HCT116 (cell line): ENCODE results near the gene LCLAT1. TPM values are rescaled to one million over a fixed set of nuclear protein-coding genes. Genes with fewer than 3 reads are reported as not detected.

Experiments
- ATAC-seq: fragments of 200-7000 bp; cut with Tn5 transposase; 2 replicates; pipeline ENCODE4 v1.9.1; 2020; ENCODE audit warnings: mild to moderate bottlenecking, moderate library complexity
- BruUV-seq: library from RNA; stranded (reverse); fragments of 400-500 nt; replicated peaks from 2 replicates; lab custom pipeline; 2021; lab: Mats Ljungman, UMichigan
- CTCF ChIA-PET: fragments of 300-600 bp; sonication (Branson Sonifier 250); formaldehyde crosslinking; loops from one replicate; lab custom pipeline; 2021; ENCODE audit warnings: antibody characterized with exemption; lab: Charles Lee
- POLR2A ChIA-PET: fragments of 300-600, 350-600 bp; sonication (Branson Sonifier 250); formaldehyde crosslinking; loops from one replicate; lab custom pipeline; 2021; ENCODE audit warnings: antibody characterized with exemption; lab: Charles Lee
- RAD21 ChIA-PET, 2 experiments: fragments of 300-600 bp; sonication (Branson Sonifier 250); formaldehyde crosslinking; loops; one replicate each; lab custom pipeline; 2023; ENCODE audit warnings: low total read pairs in 2 of 2; ENCODE audit not compliant: uncharacterized antibody in 2 of 2, unreplicated experiment in 2 of 2, low non-redundant PET in 1 of 2; lab: Charles Lee
- DNase-seq: peaks from one replicate; pipeline ENCODE4 v3.0.0-alpha.2; 2010; ENCODE audit warnings: low read depth, low spot score
- H2AFZ ChIP-seq: fragments of 200-600 bp; shearing (Covaris generic), sonication (generic); 2 replicates; pipeline ENCODE4 v1.6.1; 2017; ENCODE audit warnings: low read depth, mixed run types, mixed read lengths, antibody characterized with exemption, low read length; ENCODE audit not compliant: poor library complexity, severe bottlenecking
- H3K27ac ChIP-seq: 2 replicates; pipeline ENCODE4 v1.5.1; 2012; ENCODE audit warnings: low read depth, low read length
- H3K27me3 ChIP-seq: fragments of 200-600 bp; sonication (generic); 2 replicates; pipeline ENCODE4 v1.6.1; 2016; ENCODE audit warnings: mixed run types, low read length, mixed read lengths; ENCODE audit not compliant: insufficient read depth
- H3K36me3 ChIP-seq, 2 experiments: fragments of 200-500 bp in 1 of 2; fragments of 200-600 bp in 1 of 2; sonication (Bioruptor generic) in 1 of 2; sonication (generic) in 1 of 2; 2 replicates each; pipeline versions ENCODE4 v1.5.1 to v1.6.1; 2014 to 2016; ENCODE audit warnings: low read length in 2 of 2, inconsistent platforms in 1 of 2, mixed read lengths in 1 of 2, mixed run types in 1 of 2; ENCODE audit not compliant: insufficient read depth in 2 of 2, control insufficient read depth in 1 of 2
- H3K4me1 ChIP-seq, 2 experiments: fragments of 200-600 bp in 1 of 2; sonication (generic) in 1 of 2; 2 replicates each; pipeline versions ENCODE4 v1.5.1 to v1.6.1; 2012 to 2017; ENCODE audit warnings: low read length in 2 of 2, inconsistent platforms in 1 of 2, mild to moderate bottlenecking in 1 of 2, mixed read lengths in 1 of 2, mixed run types in 1 of 2, moderate library complexity in 1 of 2; ENCODE audit not compliant: insufficient read depth in 2 of 2, control insufficient read depth in 1 of 2
- H3K4me2 ChIP-seq: fragments of 200-600 bp; sonication (generic); 2 replicates; pipeline ENCODE4 v1.6.1; 2017; ENCODE audit warnings: mixed run types, low read length, mixed read lengths
- H3K4me3 ChIP-seq, 2 experiments: fragments of 200-600 bp in 1 of 2; sonication (generic) in 1 of 2; replicated peaks in 1 of 2; 2 replicates each; pipeline ENCODE4 v1.5.1; 2011 to 2016; ENCODE audit warnings: low read length in 2 of 2, control low read depth in 1 of 2, low read depth in 1 of 2, mild to moderate bottlenecking in 1 of 2, mixed read lengths in 1 of 2, mixed run types in 1 of 2
- H3K79me2 ChIP-seq: fragments of 200-600 bp; sonication (generic); 2 replicates; pipeline ENCODE4 v1.6.1; 2017; ENCODE audit warnings: mild to moderate bottlenecking, mixed run types, low read length, moderate library complexity, mixed read lengths; ENCODE audit not compliant: insufficient read depth
- H3K9ac ChIP-seq: fragments of 200-600 bp; sonication (generic); 2 replicates; pipeline ENCODE4 v1.6.1; 2016; ENCODE audit warnings: low read length, mixed read lengths
- H3K9me2 ChIP-seq: fragments of 200-600 bp; sonication (generic), shearing (Covaris generic); 2 replicates; pipeline ENCODE4 v1.6.1; 2017; ENCODE audit warnings: mixed run types, mild to moderate bottlenecking, moderate library complexity; ENCODE audit not compliant: insufficient read depth
- H3K9me3 ChIP-seq, 2 experiments: fragments of 200-500 bp in 1 of 2; fragments of 200-600 bp in 1 of 2; sonication (Bioruptor generic) in 1 of 2; sonication (generic) in 1 of 2; 2 replicates each; pipeline ENCODE4 v1.6.1; 2014 to 2017; ENCODE audit warnings: low read length in 2 of 2, mixed read lengths in 2 of 2, inconsistent platforms in 1 of 2, low read depth in 1 of 2, mild to moderate bottlenecking in 1 of 2, mixed run types in 1 of 2, moderate library complexity in 1 of 2; ENCODE audit not compliant: control insufficient read depth in 1 of 2, insufficient read depth in 1 of 2
- H4K20me1 ChIP-seq: fragments of 200-600 bp; sonication (generic), shearing (Covaris generic); 2 replicates; pipeline ENCODE4 v1.6.1; 2017; ENCODE audit warnings: mixed run types, mild to moderate bottlenecking, moderate library complexity; ENCODE audit not compliant: insufficient read depth
- CBX3 ChIP-seq: IDR thresholded peaks from 2 replicates; pipeline ENCODE4 v1.6.1; 2012; ENCODE audit warnings: low read depth
- CEBPB ChIP-seq: IDR thresholded peaks from 2 replicates; pipeline ENCODE4 v1.6.1; 2012; ENCODE audit warnings: low read depth
- EGR1 ChIP-seq: IDR thresholded peaks from 2 replicates; pipeline ENCODE4 v1.6.1; 2012; ENCODE audit warnings: low read depth
- ELF1 ChIP-seq: IDR thresholded peaks from 2 replicates; pipeline ENCODE4 v1.6.1; 2012; ENCODE audit warnings: low read depth, borderline replicate concordance
- EZH2 ChIP-seq: fragments of 200-600 bp; sonication (generic); IDR thresholded peaks from 2 replicates; pipeline ENCODE4 v1.6.1; 2017; ENCODE audit warnings: antibody characterized with exemption, mixed run types
- FOSL1 ChIP-seq: IDR thresholded peaks from 2 replicates; pipeline ENCODE4 v1.6.1; 2012; ENCODE audit warnings: low read depth
- POLR2A ChIP-seq: IDR thresholded peaks from 2 replicates; pipeline ENCODE4 v1.7.0; 2011; ENCODE audit warnings: borderline replicate concordance; ENCODE audit not compliant: insufficient read depth, insufficient read length; ENCODE audit errors: extremely low read depth
- POLR2AphosphoS5 ChIP-seq: IDR thresholded peaks from 2 replicates; pipeline ENCODE4 v1.6.1; 2011; ENCODE audit warnings: mild to moderate bottlenecking, low read depth, low read length, moderate library complexity
- RAD21 ChIP-seq: IDR thresholded peaks from 2 replicates; pipeline ENCODE4 v1.6.1; 2012; ENCODE audit warnings: low read depth, mild to moderate bottlenecking
- SIN3A ChIP-seq: IDR thresholded peaks from 2 replicates; pipeline ENCODE4 v1.6.1; 2012; ENCODE audit warnings: low read depth
- SP1 ChIP-seq: IDR thresholded peaks from 2 replicates; pipeline ENCODE4 v1.6.1; 2012; ENCODE audit warnings: low read depth
- YY1 ChIP-seq: IDR thresholded peaks from 2 replicates; pipeline ENCODE4 v1.6.1; 2011; ENCODE audit warnings: low read length, low read depth, moderate library complexity, mild to moderate bottlenecking; ENCODE audit not compliant: insufficient replicate concordance; ENCODE audit errors: extremely low read depth
- ZFX ChIP-seq: fragments of 450-650 bp; IDR thresholded peaks from 2 replicates; pipeline ENCODE4 v1.6.1; 2017
- ZNF274 ChIP-seq: fragments of 200-500 bp; sonication (Bioruptor generic); IDR thresholded peaks from 2 replicates; pipeline ENCODE4 v1.6.1; 2014; ENCODE audit warnings: mild to moderate bottlenecking, low read depth, low read length, inconsistent platforms
- intact Hi-C: fragments of 100-400 bp; cut with micrococcal nuclease; formaldehyde crosslinking; loops from 2 replicates; pipeline ENCODE4 v1.10.0; 2022
- total RNA-seq: library from RNA; stranded (reverse); gene quantifications from one replicate; pipeline ENCODE4 v1.2.1, GENCODE V29; 2021; ENCODE audit not compliant: unreplicated experiment
- TF ChIP-seq, protein P1 (sequence below): IDR thresholded peaks from 2 replicates; pipeline ENCODE4 v1.6.1; 2012; ENCODE audit warnings: low read depth
- TF ChIP-seq, protein P2 (sequence below): IDR thresholded peaks from 2 replicates; pipeline ENCODE4 v1.6.1; 2011; ENCODE audit warnings: mild to moderate bottlenecking, low read length, moderate library complexity; ENCODE audit not compliant: insufficient replicate concordance; ENCODE audit errors: extremely low read depth

The LCLAT1 gene
- total RNA-seq, 1 experiment from 2014 or later = 36.2 TPM

DNA sequence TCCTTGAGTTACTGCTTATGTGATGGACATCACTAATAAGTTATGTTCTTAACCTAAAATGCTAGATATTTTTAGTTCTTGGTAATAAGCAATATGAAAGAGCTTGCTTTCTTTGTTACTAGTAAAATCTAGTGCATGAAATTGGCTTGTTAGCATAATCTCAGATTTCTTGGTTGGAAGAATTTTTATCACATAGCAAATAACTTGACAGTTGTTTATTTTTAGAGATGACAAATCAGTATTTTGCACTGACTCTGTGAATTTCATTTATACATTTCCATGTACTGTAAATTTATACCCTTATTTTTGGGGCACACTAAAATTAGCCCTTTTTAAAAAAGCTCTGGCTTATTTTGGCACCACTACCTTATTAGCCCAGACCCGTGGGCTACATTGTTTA lies 45.6 kb downstream of the LCLAT1 start:
- H3K9me3 ChIP-seq = peaks cover 0 to 1% of the 10 kb centered on the region in 2 experiments; a peak in 1 of 4 replicates
- intact Hi-C loops = no loop called here
- ATAC-seq (no peak), DNase-seq (no peak)
- TF ChIP-seq ELF1 (no peak), SP1 (no peak), POLR2AphosphoS5 (no peak), SIN3A (no peak), EGR1 (no peak), EZH2 (no peak), CEBPB (no peak), FOSL1 (no peak), ZNF274 (no peak), YY1 (no peak), CBX3 (no peak)
- no peak overlapping the region for H2AFZ ChIP-seq
- ChIA-PET RAD21 (no interaction called here), CTCF (no interaction called here), POLR2A (no interaction called here)
- no peak overlapping the region for H3K4me3 ChIP-seq
- H3K27ac ChIP-seq = no peak overlapping the region
- BruUV-seq = no TSS peak
- H3K27me3 ChIP-seq = no peaks in the 10 kb centered on the region
- H3K9ac ChIP-seq = no peak overlapping the region
- H3K4me2 ChIP-seq = no peak overlapping the region
- H3K79me2 ChIP-seq = peaks cover 66% of the 10 kb centered on the region
- H3K36me3 ChIP-seq = no peaks in the 10 kb centered on the region
- H3K4me1 ChIP-seq = no peaks in the 10 kb centered on the region
- H4K20me1 ChIP-seq = peaks cover 4% of the 10 kb centered on the region; the same call in 1 of the 2 replicates
- no peaks in the 10 kb centered on the region for H3K9me2 ChIP-seq

DNA sequence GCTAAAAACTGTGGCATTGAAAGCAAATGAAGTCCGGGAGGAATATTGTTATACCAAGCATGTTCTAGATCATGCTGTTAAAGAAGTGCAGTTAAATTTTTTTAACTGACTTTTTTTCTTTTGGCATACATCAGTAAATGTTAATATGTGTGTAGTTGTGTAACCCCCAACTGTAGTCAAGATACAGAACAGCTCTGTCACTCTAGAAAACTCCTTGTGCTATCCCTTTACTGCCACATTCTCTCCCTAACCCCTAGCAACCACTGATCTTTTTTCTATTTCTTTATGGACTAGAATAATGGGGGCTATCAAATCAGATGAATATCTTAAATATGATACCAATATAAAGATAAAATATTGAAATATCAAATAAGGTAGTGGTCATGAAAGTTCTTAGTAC lies 46.4 kb downstream of the LCLAT1 start:
- no peak overlapping the region for H3K9ac ChIP-seq
- H3K4me2 ChIP-seq = no peak overlapping the region
- intact Hi-C loops = no loop called here
- peaks cover 4% of the 10 kb centered on the region; the same call in 1 of the 2 replicates for H4K20me1 ChIP-seq
- no TSS peak for BruUV-seq
- H3K36me3 ChIP-seq = no peaks in the 10 kb centered on the region
- peaks cover 0 to 10% of the 10 kb centered on the region in 2 experiments; a peak in 1 of 4 replicates for H3K9me3 ChIP-seq
- H3K27ac ChIP-seq = no peak overlapping the region
- DNase-seq = no peak
- no peak overlapping the region for H2AFZ ChIP-seq
- ChIA-PET RAD21 (no interaction called here), CTCF (no interaction called here), POLR2A (no interaction called here)
- ATAC-seq = no peak
- no peaks in the 10 kb centered on the region for H3K9me2 ChIP-seq
- H3K4me3 ChIP-seq = no peak overlapping the region
- H3K4me1 ChIP-seq = no peaks in the 10 kb centered on the region
- peaks cover 67% of the 10 kb centered on the region for H3K79me2 ChIP-seq
- no peaks in the 10 kb centered on the region for H3K27me3 ChIP-seq
- TF ChIP-seq EZH2 (no peak), POLR2A (no peak), ZFX (no peak), SP1 (no peak), FOSL1 (no peak), CEBPB (no peak), RAD21 (no peak), ZNF274 (no peak)
- TF ChIP-seq, protein P1, sequence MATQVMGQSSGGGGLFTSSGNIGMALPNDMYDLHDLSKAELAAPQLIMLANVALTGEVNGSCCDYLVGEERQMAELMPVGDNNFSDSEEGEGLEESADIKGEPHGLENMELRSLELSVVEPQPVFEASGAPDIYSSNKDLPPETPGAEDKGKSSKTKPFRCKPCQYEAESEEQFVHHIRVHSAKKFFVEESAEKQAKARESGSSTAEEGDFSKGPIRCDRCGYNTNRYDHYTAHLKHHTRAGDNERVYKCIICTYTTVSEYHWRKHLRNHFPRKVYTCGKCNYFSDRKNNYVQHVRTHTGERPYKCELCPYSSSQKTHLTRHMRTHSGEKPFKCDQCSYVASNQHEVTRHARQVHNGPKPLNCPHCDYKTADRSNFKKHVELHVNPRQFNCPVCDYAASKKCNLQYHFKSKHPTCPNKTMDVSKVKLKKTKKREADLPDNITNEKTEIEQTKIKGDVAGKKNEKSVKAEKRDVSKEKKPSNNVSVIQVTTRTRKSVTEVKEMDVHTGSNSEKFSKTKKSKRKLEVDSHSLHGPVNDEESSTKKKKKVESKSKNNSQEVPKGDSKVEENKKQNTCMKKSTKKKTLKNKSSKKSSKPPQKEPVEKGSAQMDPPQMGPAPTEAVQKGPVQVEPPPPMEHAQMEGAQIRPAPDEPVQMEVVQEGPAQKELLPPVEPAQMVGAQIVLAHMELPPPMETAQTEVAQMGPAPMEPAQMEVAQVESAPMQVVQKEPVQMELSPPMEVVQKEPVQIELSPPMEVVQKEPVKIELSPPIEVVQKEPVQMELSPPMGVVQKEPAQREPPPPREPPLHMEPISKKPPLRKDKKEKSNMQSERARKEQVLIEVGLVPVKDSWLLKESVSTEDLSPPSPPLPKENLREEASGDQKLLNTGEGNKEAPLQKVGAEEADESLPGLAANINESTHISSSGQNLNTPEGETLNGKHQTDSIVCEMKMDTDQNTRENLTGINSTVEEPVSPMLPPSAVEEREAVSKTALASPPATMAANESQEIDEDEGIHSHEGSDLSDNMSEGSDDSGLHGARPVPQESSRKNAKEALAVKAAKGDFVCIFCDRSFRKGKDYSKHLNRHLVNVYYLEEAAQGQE = no peak
- TF ChIP-seq, protein P2, sequence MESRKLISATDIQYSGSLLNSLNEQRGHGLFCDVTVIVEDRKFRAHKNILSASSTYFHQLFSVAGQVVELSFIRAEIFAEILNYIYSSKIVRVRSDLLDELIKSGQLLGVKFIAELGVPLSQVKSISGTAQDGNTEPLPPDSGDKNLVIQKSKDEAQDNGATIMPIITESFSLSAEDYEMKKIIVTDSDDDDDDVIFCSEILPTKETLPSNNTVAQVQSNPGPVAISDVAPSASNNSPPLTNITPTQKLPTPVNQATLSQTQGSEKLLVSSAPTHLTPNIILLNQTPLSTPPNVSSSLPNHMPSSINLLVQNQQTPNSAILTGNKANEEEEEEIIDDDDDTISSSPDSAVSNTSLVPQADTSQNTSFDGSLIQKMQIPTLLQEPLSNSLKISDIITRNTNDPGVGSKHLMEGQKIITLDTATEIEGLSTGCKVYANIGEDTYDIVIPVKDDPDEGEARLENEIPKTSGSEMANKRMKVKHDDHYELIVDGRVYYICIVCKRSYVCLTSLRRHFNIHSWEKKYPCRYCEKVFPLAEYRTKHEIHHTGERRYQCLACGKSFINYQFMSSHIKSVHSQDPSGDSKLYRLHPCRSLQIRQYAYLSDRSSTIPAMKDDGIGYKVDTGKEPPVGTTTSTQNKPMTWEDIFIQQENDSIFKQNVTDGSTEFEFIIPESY = no peak
